ENCODE results near the gene MYL3. TPM values are rescaled to one million over a fixed set of nuclear protein-coding genes. Genes with fewer than 3 reads are reported as not detected.

MYL3 gene
- total RNA-seq, 1 experiment from 2014 or later = not detected

GRCh38 chr3:46849686-46850467, 13.4 kb downstream of the MYL3 start:
- ChIA-PET POLR2A (ENCODE audit: unreplicated experiment) (no interaction called here), CTCF (no interaction called here)
- no peak for ATAC-seq
- TF ChIP-seq CTCF (conservative IDR thresholded peaks at IDR 0.05; ENCODE audit: low read depth, low read length) (no peak), EZH2phosphoT487 (IDR thresholded peaks at IDR 0.05; ENCODE audit: borderline replicate concordance, low read length) (no peak), EZH2 (IDR thresholded peaks at IDR 0.05; ENCODE audit: low read length, unreplicated experiment) (no peak)
- Histone ChIP-seq H3K9me3 (ENCODE audit: low read length) (no peaks in the 10 kb centered on the region), H3K4me3 (ENCODE audit: low read length) (no peak overlapping the region), H3K36me3 (ENCODE audit: low read depth, low read length) (no peaks in the 10 kb centered on the region), H3K9me2 (replicated peaks; ENCODE audit: low read length) (no peaks in the 10 kb centered on the region), H3K9ac (ENCODE audit: low read length) (no peak overlapping the region), H3K27me3 (ENCODE audit: low read length) (no peaks in the 10 kb centered on the region), H3K27ac (ENCODE audit: low read length) (no peak overlapping the region), H4K20me1 (ENCODE audit: low read length) (no peaks in the 10 kb centered on the region), H3K4me1 (ENCODE audit: insufficient read depth, low read length) (peaks cover 13% of the 10 kb centered on the region), H3K79me2 (ENCODE audit: low read length) (no peaks in the 10 kb centered on the region), H2AFZ (ENCODE audit: low read length) (no peak overlapping the region), H3F3A (ENCODE audit: low read length, unreplicated experiment) (no peaks in the 10 kb centered on the region), H3K4me2 (ENCODE audit: low read length) (no peak overlapping the region)
- BruUV-seq (replicated peaks) = no TSS peak
- DNase-seq = no peak
- intact Hi-C loops (cut with micrococcal nuclease) = no loop called here

GRCh38 chr3:46849045-46849631, 14.1 kb downstream of the MYL3 start:
- intact Hi-C loops (cut with micrococcal nuclease) = no loop called here

More at GRCh38 chr3:46849045-46849631, 14.1 kb downstream of the MYL3 start:
- Histone ChIP-seq H3K9me2 (replicated peaks; ENCODE audit: low read length) (no peaks in the 10 kb centered on the region), H3K27me3 (ENCODE audit: low read length) (no peaks in the 10 kb centered on the region), H3K27ac (ENCODE audit: low read length) (no peak overlapping the region), H3K4me2 (ENCODE audit: low read length) (no peak overlapping the region), H3K79me2 (ENCODE audit: low read length) (no peaks in the 10 kb centered on the region), H4K20me1 (ENCODE audit: low read length) (no peaks in the 10 kb centered on the region), H3K9ac (ENCODE audit: low read length) (no peak overlapping the region), H2AFZ (ENCODE audit: low read length) (no peak overlapping the region), H3K36me3 (ENCODE audit: low read depth, low read length) (no peaks in the 10 kb centered on the region), H3K9me3 (ENCODE audit: low read length) (no peaks in the 10 kb centered on the region), H3K4me1 (ENCODE audit: insufficient read depth, low read length) (peaks cover 13% of the 10 kb centered on the region), H3K4me3 (ENCODE audit: low read length) (no peak overlapping the region), H3F3A (ENCODE audit: low read length, unreplicated experiment) (no peaks in the 10 kb centered on the region)
- DNase-seq = no peak
- ChIA-PET POLR2A (ENCODE audit: unreplicated experiment) (no interaction called here), CTCF (no interaction called here)
- TF ChIP-seq EZH2 (IDR thresholded peaks at IDR 0.05; ENCODE audit: low read length, unreplicated experiment) (no peak), CTCF (conservative IDR thresholded peaks at IDR 0.05; ENCODE audit: low read depth, low read length) (no peak)
- BruUV-seq (replicated peaks) = no TSS peak
- no peak for ATAC-seq
